ENCODE measurements around the gene DAND5. TPM values are rescaled to one million over a fixed set of nuclear protein-coding genes. Genes with fewer than 3 reads are reported as not detected.

Gene DAND5
- polyA plus RNA-seq, 3 donors, result not detected

GRCh38 chr19:12997179-12997966 is 28.0 kb downstream of the DAND5 start:
- Mint-ChIP-seq H3K4me1 (peaks cover 11% of the 10 kb centered on the region), H3K36me3 (peaks cover 0 to 20% of the 10 kb centered on the region in 2 donors), H3K27me3 (ENCODE audit: low read depth in 3 of 3) (peaks cover 28 to 42% (median 40%) of the 10 kb centered on the region in 3 donors), H3K9me3 (peaks cover 0 to 6% (median 2%) of the 10 kb centered on the region in 7 donors), H3K4me3 (peak overlapping the region; percentile 67 to 73), H3K27ac (no peak overlapping the region)
- no peaks in the 10 kb centered on the region for H3K79me2 ChIP-seq (ENCODE audit: insufficient read depth, low read length)
- H3K4me3 ChIP-seq (replicated peaks in 1 of 3; ENCODE audit: low read depth in 2 of 3, low read length in 3 of 3), result peak overlapping the region in 1 of 3 experiments; percentile 75
- intact Hi-C loops (cut with micrococcal nuclease), result no loop called here
- DNase-seq, result no peak
- 97% methylated on average over 22 of the region's 25 CpGs for WGBS (ENCODE audit: insufficient coverage)
- H3K27me3 ChIP-seq (ENCODE audit: control insufficient read depth in 2 of 2, insufficient read depth in 2 of 2, low read length in 2 of 2), result peaks cover 0 to 28% of the 10 kb centered on the region in 2 donors
- no peak overlapping the region for H3K27ac ChIP-seq (ENCODE audit: low read depth in 1 of 2, low read length in 2 of 2)
- no peaks in the 10 kb centered on the region for H3K36me3 ChIP-seq (replicated peaks in 1 of 2; ENCODE audit: control insufficient read depth in 1 of 2, insufficient read depth in 2 of 2, low read length in 2 of 2)
- no peak overlapping the region for H3K9ac ChIP-seq (ENCODE audit: insufficient read depth, low read length, poor library complexity, severe bottlenecking)
- H4K20me1 ChIP-seq (ENCODE audit: insufficient read depth, low read length), result peaks cover 10% of the 10 kb centered on the region
- no peaks in the 10 kb centered on the region for H3K9me3 ChIP-seq (replicated peaks in 1 of 2; ENCODE audit: control insufficient read depth in 1 of 2, insufficient read depth in 1 of 2, low read length in 2 of 2)
- TF ChIP-seq, protein P1, sequence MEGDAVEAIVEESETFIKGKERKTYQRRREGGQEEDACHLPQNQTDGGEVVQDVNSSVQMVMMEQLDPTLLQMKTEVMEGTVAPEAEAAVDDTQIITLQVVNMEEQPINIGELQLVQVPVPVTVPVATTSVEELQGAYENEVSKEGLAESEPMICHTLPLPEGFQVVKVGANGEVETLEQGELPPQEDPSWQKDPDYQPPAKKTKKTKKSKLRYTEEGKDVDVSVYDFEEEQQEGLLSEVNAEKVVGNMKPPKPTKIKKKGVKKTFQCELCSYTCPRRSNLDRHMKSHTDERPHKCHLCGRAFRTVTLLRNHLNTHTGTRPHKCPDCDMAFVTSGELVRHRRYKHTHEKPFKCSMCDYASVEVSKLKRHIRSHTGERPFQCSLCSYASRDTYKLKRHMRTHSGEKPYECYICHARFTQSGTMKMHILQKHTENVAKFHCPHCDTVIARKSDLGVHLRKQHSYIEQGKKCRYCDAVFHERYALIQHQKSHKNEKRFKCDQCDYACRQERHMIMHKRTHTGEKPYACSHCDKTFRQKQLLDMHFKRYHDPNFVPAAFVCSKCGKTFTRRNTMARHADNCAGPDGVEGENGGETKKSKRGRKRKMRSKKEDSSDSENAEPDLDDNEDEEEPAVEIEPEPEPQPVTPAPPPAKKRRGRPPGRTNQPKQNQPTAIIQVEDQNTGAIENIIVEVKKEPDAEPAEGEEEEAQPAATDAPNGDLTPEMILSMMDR (IDR thresholded peaks at IDR 0.05), result no peak
- H2AFZ ChIP-seq (ENCODE audit: insufficient read depth, low read depth, low read length, poor library complexity, severe bottlenecking), result no peak overlapping the region
- no peak overlapping the region for H3K4me2 ChIP-seq (replicated peaks; ENCODE audit: extremely low read depth, low read length, poor library complexity, severe bottlenecking)
- peaks cover 13 to 17% of the 10 kb centered on the region in 2 donors for H3K4me1 ChIP-seq (ENCODE audit: control insufficient read depth in 1 of 2, insufficient read depth in 2 of 2, low read length in 2 of 2)

DNA sequence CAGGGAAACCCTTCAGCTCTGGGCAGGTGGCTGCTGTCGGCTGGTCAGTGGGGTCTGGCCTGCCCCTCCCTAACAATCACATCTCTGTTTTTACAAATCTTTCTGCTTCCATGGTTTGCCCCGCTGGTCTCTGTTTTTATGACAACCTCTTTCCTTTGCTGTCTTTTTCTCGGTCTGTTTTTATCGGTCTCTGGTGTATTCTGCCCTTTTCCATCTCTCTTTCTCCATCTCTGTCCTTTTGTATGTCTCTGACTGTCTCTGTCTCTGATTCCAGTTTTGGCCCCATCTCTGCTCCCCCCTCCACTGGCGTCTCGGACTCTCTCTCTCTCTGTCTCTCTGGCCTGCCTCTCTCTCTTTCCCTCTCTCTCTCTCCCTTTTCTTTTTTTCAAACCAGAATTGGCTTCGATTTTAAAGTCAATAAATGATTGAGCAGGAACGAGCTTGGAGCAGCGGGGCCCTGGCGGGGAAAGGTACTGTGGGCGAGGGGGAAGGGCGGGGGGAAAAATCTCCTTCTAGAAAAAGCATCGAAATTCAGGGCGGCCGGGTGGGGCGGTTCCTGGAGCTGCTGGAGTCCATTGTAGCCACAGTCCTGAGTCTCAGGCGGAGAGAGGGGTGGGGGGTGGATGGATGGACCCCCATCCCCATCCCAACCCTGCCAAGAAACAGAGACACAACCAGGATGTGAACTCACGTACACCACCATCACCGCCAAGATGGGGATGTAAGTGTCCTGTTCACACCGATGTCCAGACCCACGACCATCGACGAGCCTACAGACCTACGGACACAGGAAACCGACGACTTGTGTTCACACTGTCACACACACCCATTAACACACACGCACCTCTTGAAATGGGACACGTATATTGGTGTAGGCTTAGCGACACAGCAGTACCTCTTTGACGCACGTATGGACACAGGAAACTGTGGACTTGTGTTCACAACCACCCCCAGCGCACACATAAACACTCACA is 28.9 kb downstream of the DAND5 start:
- Histone ChIP-seq H3K4me1 (ENCODE audit: control insufficient read depth in 1 of 2, insufficient read depth in 2 of 2, low read length in 2 of 2) (peaks cover 13 to 17% of the 10 kb centered on the region in 2 donors), H3K9me3 (replicated peaks in 1 of 2; ENCODE audit: control insufficient read depth in 1 of 2, insufficient read depth in 1 of 2, low read length in 2 of 2) (no peaks in the 10 kb centered on the region), H3K4me2 (replicated peaks; ENCODE audit: extremely low read depth, low read length, poor library complexity, severe bottlenecking) (no peak overlapping the region), H3K36me3 (replicated peaks in 1 of 2; ENCODE audit: control insufficient read depth in 1 of 2, insufficient read depth in 2 of 2, low read length in 2 of 2) (no peaks in the 10 kb centered on the region), H3K9ac (ENCODE audit: insufficient read depth, low read length, poor library complexity, severe bottlenecking) (no peak overlapping the region), H2AFZ (ENCODE audit: insufficient read depth, low read depth, low read length, poor library complexity, severe bottlenecking) (no peak overlapping the region), H3K27ac (ENCODE audit: low read depth in 1 of 2, low read length in 2 of 2) (no peak overlapping the region), H3K4me3 (replicated peaks in 1 of 3; ENCODE audit: low read depth in 2 of 3, low read length in 3 of 3) (no peak overlapping the region), H4K20me1 (ENCODE audit: insufficient read depth, low read length) (peaks cover 10% of the 10 kb centered on the region), H3K27me3 (ENCODE audit: control insufficient read depth in 2 of 2, insufficient read depth in 2 of 2, low read length in 2 of 2) (peaks cover 0 to 28% of the 10 kb centered on the region in 2 donors), H3K79me2 (ENCODE audit: insufficient read depth, low read length) (no peaks in the 10 kb centered on the region)
- Mint-ChIP-seq H3K4me1 (peaks cover 11% of the 10 kb centered on the region), H3K27ac (peak overlapping the region in 1 of 7 donors; percentile 0), H3K27me3 (ENCODE audit: low read depth in 3 of 3) (peaks cover 27 to 40% (median 36%) of the 10 kb centered on the region in 3 donors), H3K4me3 (no peak overlapping the region), H3K36me3 (peaks cover 0 to 20% of the 10 kb centered on the region in 2 donors), H3K9me3 (peaks cover 0 to 6% (median 2%) of the 10 kb centered on the region in 7 donors)
- intact Hi-C loops (cut with micrococcal nuclease), result no loop called here
- DNase-seq, result no peak
- WGBS (ENCODE audit: insufficient coverage), result 97% methylated on average over 19 of the region's 32 CpGs
- TF ChIP-seq, protein P1 (IDR thresholded peaks at IDR 0.05), result no peak

Data from CD14-positive monocyte (primary cell).